Testis (tissue), 2 donors: ENCODE results near the gene PRR27.

Source experiments
- POLR2A ChIP-seq: fragments of 450-650 bp; IDR thresholded peaks from one replicate; pipeline ENCODE4 v1.6.1; 2017; ENCODE audit warnings: antibody characterized with exemption, mild to moderate bottlenecking, moderate library complexity
- TF ChIP-seq, protein P1 (sequence below), 3 experiments: fragments of 450-650 bp in 2 of 3; fragments of 200-600 bp in 1 of 3; sonication (generic) in 1 of 3; IDR thresholded peaks; one replicate each; pipeline ENCODE4 v1.5.1; 2016 to 2019; ENCODE audit warnings: antibody characterized with exemption in 3 of 3, mild to moderate bottlenecking in 2 of 3, moderate library complexity in 1 of 3

DNA sequence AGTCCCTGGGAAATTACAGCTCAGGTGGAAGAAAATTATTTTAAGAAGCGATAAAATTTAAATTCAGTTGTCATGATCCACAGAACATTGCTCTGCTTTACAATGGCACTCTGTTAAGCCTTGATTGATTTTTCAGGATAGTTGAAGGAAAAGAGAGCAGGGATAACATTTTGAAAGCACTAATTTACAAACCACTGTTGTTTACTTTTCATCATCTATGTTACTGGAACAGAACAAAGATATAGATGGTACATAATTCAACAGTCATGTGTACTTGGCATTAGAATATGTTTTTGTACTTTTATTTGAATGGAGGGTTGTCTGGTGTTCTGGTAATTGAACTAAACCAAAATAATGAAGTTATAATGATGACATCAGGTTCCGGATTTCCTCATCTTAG, 38.9 kb downstream of the PRR27 start:
- TF ChIP-seq POLR2A, result no peak
- TF ChIP-seq, protein P1, sequence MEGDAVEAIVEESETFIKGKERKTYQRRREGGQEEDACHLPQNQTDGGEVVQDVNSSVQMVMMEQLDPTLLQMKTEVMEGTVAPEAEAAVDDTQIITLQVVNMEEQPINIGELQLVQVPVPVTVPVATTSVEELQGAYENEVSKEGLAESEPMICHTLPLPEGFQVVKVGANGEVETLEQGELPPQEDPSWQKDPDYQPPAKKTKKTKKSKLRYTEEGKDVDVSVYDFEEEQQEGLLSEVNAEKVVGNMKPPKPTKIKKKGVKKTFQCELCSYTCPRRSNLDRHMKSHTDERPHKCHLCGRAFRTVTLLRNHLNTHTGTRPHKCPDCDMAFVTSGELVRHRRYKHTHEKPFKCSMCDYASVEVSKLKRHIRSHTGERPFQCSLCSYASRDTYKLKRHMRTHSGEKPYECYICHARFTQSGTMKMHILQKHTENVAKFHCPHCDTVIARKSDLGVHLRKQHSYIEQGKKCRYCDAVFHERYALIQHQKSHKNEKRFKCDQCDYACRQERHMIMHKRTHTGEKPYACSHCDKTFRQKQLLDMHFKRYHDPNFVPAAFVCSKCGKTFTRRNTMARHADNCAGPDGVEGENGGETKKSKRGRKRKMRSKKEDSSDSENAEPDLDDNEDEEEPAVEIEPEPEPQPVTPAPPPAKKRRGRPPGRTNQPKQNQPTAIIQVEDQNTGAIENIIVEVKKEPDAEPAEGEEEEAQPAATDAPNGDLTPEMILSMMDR (IDR thresholded peaks at IDR 0.05), result no peak
